ENCODE results near the gene CCDC88C.

The CCDC88C gene

DNA sequence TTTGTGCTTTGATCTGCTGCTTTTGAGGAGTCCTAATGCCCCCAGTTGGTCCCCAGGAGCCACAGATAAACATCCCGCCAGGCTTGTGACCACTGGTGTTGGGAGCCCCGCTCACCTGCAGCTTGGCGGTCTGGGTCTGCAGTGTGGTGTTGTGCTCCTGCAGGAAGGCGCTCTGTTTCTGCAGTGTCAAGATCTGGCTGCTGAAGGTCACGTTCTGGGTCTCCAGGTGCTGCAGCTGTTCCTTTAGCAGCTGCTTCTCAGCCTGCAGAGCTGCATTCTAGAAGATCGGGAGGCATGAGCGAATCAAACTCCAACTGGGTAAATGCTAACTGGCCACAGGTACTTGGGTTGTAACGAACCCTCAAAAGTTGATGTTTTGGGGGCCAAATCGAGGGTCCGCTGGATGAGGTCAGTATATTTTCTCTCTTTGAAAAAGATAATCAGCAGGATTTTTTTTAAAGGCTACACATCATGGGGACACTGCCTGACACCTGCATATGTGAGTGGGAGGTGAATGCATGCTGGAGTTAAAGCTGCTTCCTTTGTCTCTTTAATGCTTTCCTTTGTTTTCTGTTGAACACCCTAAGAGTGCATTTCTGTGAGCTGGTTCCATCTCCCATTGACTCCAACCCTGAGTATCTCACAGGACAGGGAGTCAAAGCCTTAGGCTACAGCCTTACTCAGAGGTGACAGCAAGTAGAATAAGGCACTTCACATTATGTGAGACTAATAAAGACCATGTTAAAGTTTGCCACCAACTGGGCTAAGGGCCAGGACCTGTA is 111.8 kb downstream of the CCDC88C start:
- no peak overlapping the region for H3K4me3 ChIP-seq (ENCODE audit: control insufficient read depth in 1 of 7, extremely low read depth in 1 of 7, insufficient read depth in 4 of 7, low read depth in 2 of 7, low read length in 6 of 7)
- no peaks in the 10 kb centered on the region for H3K9me3 ChIP-seq (ENCODE audit: control extremely low read depth in 1 of 5, control insufficient read depth in 4 of 5, insufficient read depth in 2 of 5, low read depth in 1 of 5, low read length in 4 of 5)
- DNase-seq, result no peak
- WGBS (ENCODE audit: insufficient coverage), result 97% methylated on average over 10 of the region's 10 CpGs
- H3K27ac ChIP-seq (ENCODE audit: insufficient read depth in 1 of 2, low read depth in 1 of 2, low read length in 2 of 2, poor library complexity in 1 of 2, severe bottlenecking in 2 of 2), result no peak overlapping the region
- POLR2A ChIA-PET, result no interaction called here
- peaks cover 14 to 88% (median 63%) of the 10 kb centered on the region in 4 experiments for H3K36me3 ChIP-seq (ENCODE audit: control insufficient read depth in 4 of 4, insufficient read depth in 4 of 4, low read length in 3 of 4)
- CTCF ChIA-PET, result interaction anchor here (0.9 to 1.5 kb wide), 3 partner anchors 9 to 17 kb away, joined by 3 to 4 read pairs (median 3); no protein-coding TSS in a partner anchor
- peaks cover 0 to 9% (median 4%) of the 10 kb centered on the region in 4 experiments for H3K4me1 ChIP-seq (ENCODE audit: control extremely low read depth in 1 of 4, control insufficient read depth in 4 of 4, insufficient read depth in 4 of 4, low read length in 3 of 4)
- no peaks in the 10 kb centered on the region for H3K27me3 ChIP-seq (replicated peaks in 2 of 5; ENCODE audit: control insufficient read depth in 4 of 5, insufficient read depth in 5 of 5, low read length in 4 of 5)

DNA sequence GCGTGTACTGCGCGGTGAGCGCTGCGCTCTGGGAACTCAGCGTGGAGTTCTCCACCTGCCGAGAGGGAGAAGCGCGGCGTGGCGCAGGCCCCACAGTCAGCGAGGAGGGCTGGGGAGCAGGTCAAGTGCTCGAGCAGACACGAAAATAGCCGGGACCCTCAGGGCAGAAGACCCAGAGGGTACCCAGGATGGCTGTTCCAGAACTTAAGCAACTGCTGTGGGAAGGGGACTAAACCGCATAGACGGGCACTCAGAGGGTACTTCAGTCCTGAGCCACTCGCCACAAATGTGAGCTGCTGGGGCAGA is 113.7 kb downstream of the CCDC88C start:
- no peak overlapping the region for H3K27ac ChIP-seq (ENCODE audit: insufficient read depth in 1 of 2, low read depth in 1 of 2, low read length in 2 of 2, poor library complexity in 1 of 2, severe bottlenecking in 2 of 2)
- ChIA-PET CTCF (interaction anchor here (1.4 kb wide), 1 partner anchor 11 kb away, joined by 3 read pairs; no protein-coding TSS in a partner anchor), POLR2A (no interaction called here)
- peaks cover 0 to 20% (median 7%) of the 10 kb centered on the region in 4 experiments for H3K4me1 ChIP-seq (ENCODE audit: control extremely low read depth in 1 of 4, control insufficient read depth in 4 of 4, insufficient read depth in 4 of 4, low read length in 3 of 4)
- WGBS (ENCODE audit: insufficient coverage), result 96% methylated on average over 18 of the region's 18 CpGs
- peaks cover 22 to 86% (median 61%) of the 10 kb centered on the region in 4 experiments for H3K36me3 ChIP-seq (ENCODE audit: control insufficient read depth in 4 of 4, insufficient read depth in 4 of 4, low read length in 3 of 4)
- DNase-seq, result no peak
- no peak overlapping the region for H3K4me3 ChIP-seq (ENCODE audit: control insufficient read depth in 1 of 7, extremely low read depth in 1 of 7, insufficient read depth in 4 of 7, low read depth in 2 of 7, low read length in 6 of 7)
- no peaks in the 10 kb centered on the region for H3K27me3 ChIP-seq (replicated peaks in 2 of 5; ENCODE audit: control insufficient read depth in 4 of 5, insufficient read depth in 5 of 5, low read length in 4 of 5)
- H3K9me3 ChIP-seq (ENCODE audit: control extremely low read depth in 1 of 5, control insufficient read depth in 4 of 5, insufficient read depth in 2 of 5, low read depth in 1 of 5, low read length in 4 of 5), result no peaks in the 10 kb centered on the region

GRCh38 chr14:91303091-91303923 is 114.3 kb downstream of the CCDC88C start:
- 80% methylated on average over 21 of the region's 23 CpGs for WGBS (ENCODE audit: insufficient coverage)
- no peaks in the 10 kb centered on the region for H3K9me3 ChIP-seq (ENCODE audit: control extremely low read depth in 1 of 5, control insufficient read depth in 4 of 5, insufficient read depth in 2 of 5, low read depth in 1 of 5, low read length in 4 of 5)
- no peaks in the 10 kb centered on the region for H3K27me3 ChIP-seq (replicated peaks in 2 of 5; ENCODE audit: control insufficient read depth in 4 of 5, insufficient read depth in 5 of 5, low read length in 4 of 5)
- peaks cover 22 to 86% (median 60%) of the 10 kb centered on the region in 4 experiments for H3K36me3 ChIP-seq (ENCODE audit: control insufficient read depth in 4 of 4, insufficient read depth in 4 of 4, low read length in 3 of 4)
- no peak overlapping the region for H3K27ac ChIP-seq (ENCODE audit: insufficient read depth in 1 of 2, low read depth in 1 of 2, low read length in 2 of 2, poor library complexity in 1 of 2, severe bottlenecking in 2 of 2)
- no peak overlapping the region for H3K4me3 ChIP-seq (ENCODE audit: control insufficient read depth in 1 of 7, extremely low read depth in 1 of 7, insufficient read depth in 4 of 7, low read depth in 2 of 7, low read length in 6 of 7)
- ChIA-PET POLR2A (no interaction called here), CTCF (interaction anchor here (0.7 to 1.4 kb wide), 2 partner anchors 10 to 16 kb away, joined by 3 read pairs; no protein-coding TSS in a partner anchor)
- peaks cover 0 to 25% (median 9%) of the 10 kb centered on the region in 4 experiments for H3K4me1 ChIP-seq (ENCODE audit: control extremely low read depth in 1 of 4, control insufficient read depth in 4 of 4, insufficient read depth in 4 of 4, low read length in 3 of 4)
- peak; percentile 63 to 81 (median 81) for DNase-seq

GRCh38 chr14:91302391-91302790 is 115.2 kb downstream of the CCDC88C start:
- Histone ChIP-seq H3K4me1 (ENCODE audit: control extremely low read depth in 1 of 4, control insufficient read depth in 4 of 4, insufficient read depth in 4 of 4, low read length in 3 of 4) (peaks cover 0 to 25% (median 9%) of the 10 kb centered on the region in 4 experiments), H3K27ac (ENCODE audit: insufficient read depth in 1 of 2, low read depth in 1 of 2, low read length in 2 of 2, poor library complexity in 1 of 2, severe bottlenecking in 2 of 2) (no peak overlapping the region), H3K27me3 (replicated peaks in 2 of 5; ENCODE audit: control insufficient read depth in 4 of 5, insufficient read depth in 5 of 5, low read length in 4 of 5) (no peaks in the 10 kb centered on the region), H3K9me3 (ENCODE audit: control extremely low read depth in 1 of 5, control insufficient read depth in 4 of 5, insufficient read depth in 2 of 5, low read depth in 1 of 5, low read length in 4 of 5) (no peaks in the 10 kb centered on the region), H3K4me3 (ENCODE audit: control insufficient read depth in 1 of 7, extremely low read depth in 1 of 7, insufficient read depth in 4 of 7, low read depth in 2 of 7, low read length in 6 of 7) (no peak overlapping the region), H3K36me3 (ENCODE audit: control insufficient read depth in 4 of 4, insufficient read depth in 4 of 4, low read length in 3 of 4) (peaks cover 22 to 83% (median 56%) of the 10 kb centered on the region in 4 experiments)
- no peak for DNase-seq
- POLR2A ChIA-PET, result no interaction called here
- 83% methylated on average over 1 of the region's 3 CpGs for WGBS (ENCODE audit: insufficient coverage)
- CTCF ChIA-PET, result interaction anchor here (0.7 kb wide), 1 partner anchor 15 kb away, joined by 3 read pairs; no protein-coding TSS in a partner anchor

- peaks cover 28 to 83% (median 56%) of the 10 kb centered on the region in 4 experiments for H3K36me3 ChIP-seq (ENCODE audit: control insufficient read depth in 4 of 4, insufficient read depth in 4 of 4, low read length in 3 of 4)
- no peaks in the 10 kb centered on the region for H3K9me3 ChIP-seq (ENCODE audit: control extremely low read depth in 1 of 5, control insufficient read depth in 4 of 5, insufficient read depth in 2 of 5, low read depth in 1 of 5, low read length in 4 of 5)
- WGBS (ENCODE audit: insufficient coverage), result 100% methylated on average over 1 of the region's 4 CpGs
- CTCF ChIA-PET, result interaction anchor here (1.2 kb wide), 1 partner anchor 7 kb away, joined by 3 read pairs; no protein-coding TSS in a partner anchor
- no peak overlapping the region for H3K27ac ChIP-seq (ENCODE audit: insufficient read depth in 1 of 2, low read depth in 1 of 2, low read length in 2 of 2, poor library complexity in 1 of 2, severe bottlenecking in 2 of 2)
- POLR2A ChIA-PET, result no interaction called here
- peaks cover 0 to 25% (median 9%) of the 10 kb centered on the region in 4 experiments for H3K4me1 ChIP-seq (ENCODE audit: control extremely low read depth in 1 of 4, control insufficient read depth in 4 of 4, insufficient read depth in 4 of 4, low read length in 3 of 4)
- no peaks in the 10 kb centered on the region for H3K27me3 ChIP-seq (replicated peaks in 2 of 5; ENCODE audit: control insufficient read depth in 4 of 5, insufficient read depth in 5 of 5, low read length in 4 of 5)
- no peak overlapping the region for H3K4me3 ChIP-seq (ENCODE audit: control insufficient read depth in 1 of 7, extremely low read depth in 1 of 7, insufficient read depth in 4 of 7, low read depth in 2 of 7, low read length in 6 of 7)
- no peak for DNase-seq
Observed at GRCh38 chr14:91300957-91301356, 116.7 kb downstream of the CCDC88C start.

GRCh38 chr14:91300283-91300895 is 117.2 kb downstream of the CCDC88C start:
- H3K27me3 ChIP-seq (replicated peaks in 2 of 5; ENCODE audit: control insufficient read depth in 4 of 5, insufficient read depth in 5 of 5, low read length in 4 of 5), result no peaks in the 10 kb centered on the region
- peaks cover 34 to 83% (median 56%) of the 10 kb centered on the region in 4 experiments for H3K36me3 ChIP-seq (ENCODE audit: control insufficient read depth in 4 of 4, insufficient read depth in 4 of 4, low read length in 3 of 4)
- no peak overlapping the region for H3K4me3 ChIP-seq (ENCODE audit: control insufficient read depth in 1 of 7, extremely low read depth in 1 of 7, insufficient read depth in 4 of 7, low read depth in 2 of 7, low read length in 6 of 7)
- POLR2A ChIA-PET, result no interaction called here
- peaks cover 0 to 25% (median 9%) of the 10 kb centered on the region in 4 experiments for H3K4me1 ChIP-seq (ENCODE audit: control extremely low read depth in 1 of 4, control insufficient read depth in 4 of 4, insufficient read depth in 4 of 4, low read length in 3 of 4)
- 93% methylated on average over 8 of the region's 10 CpGs for WGBS (ENCODE audit: insufficient coverage)
- H3K9me3 ChIP-seq (ENCODE audit: control extremely low read depth in 1 of 5, control insufficient read depth in 4 of 5, insufficient read depth in 2 of 5, low read depth in 1 of 5, low read length in 4 of 5), result no peaks in the 10 kb centered on the region
- peak in 1 of 3 donors; percentile 5 for DNase-seq
- CTCF ChIA-PET, result interaction anchor here (0.8 to 1.4 kb wide), 5 partner anchors 8 to 125 kb away, joined by 3 read pairs; no protein-coding TSS in a partner anchor
- no peak overlapping the region for H3K27ac ChIP-seq (ENCODE audit: insufficient read depth in 1 of 2, low read depth in 1 of 2, low read length in 2 of 2, poor library complexity in 1 of 2, severe bottlenecking in 2 of 2)

All from common myeloid progenitor, CD34-positive (primary cell).